ENCODE measurements around the gene SCYL1.

DNA sequence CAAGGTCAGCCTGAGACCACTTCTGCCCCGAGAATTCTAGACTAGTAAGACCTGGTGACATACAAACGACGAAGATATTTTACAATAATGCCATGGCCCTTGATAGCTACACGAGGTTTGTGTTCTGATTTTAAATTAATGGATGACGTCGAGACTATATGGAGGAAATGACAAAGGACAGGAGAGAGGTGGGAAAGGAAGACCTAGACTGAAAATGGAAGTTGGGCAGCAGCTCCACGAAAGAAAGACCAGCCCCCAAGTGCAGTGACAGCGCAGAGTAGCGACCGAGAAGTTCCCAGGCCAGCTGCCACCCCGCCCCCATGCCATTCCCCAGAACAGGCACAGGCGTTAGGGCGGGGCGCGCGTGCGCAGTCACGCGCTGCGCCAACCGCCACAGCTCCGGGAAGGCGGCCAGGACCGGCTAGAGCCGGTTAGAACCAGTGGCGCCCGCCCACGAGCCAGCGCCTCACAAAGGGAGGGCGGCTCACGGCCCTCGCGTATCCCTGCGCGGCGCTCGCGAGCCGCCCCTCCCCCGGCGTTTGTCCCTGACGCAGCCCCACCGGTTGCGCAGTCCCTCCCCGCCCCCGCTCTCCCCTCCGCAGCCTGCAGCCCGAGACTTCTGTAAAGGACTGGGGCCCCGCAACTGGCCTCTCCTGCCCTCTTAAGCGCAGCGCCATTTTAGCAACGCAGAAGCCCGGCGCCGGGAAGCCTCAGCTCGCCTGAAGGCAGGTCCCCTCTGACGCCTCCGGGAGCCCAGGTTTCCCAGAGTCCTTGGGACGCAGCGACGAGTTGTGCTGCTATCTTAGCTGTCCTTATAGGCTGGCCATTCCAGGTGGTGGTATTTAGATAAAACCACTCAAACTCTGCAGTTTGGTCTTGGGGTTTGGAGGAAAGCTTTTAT, 27.5 kb upstream of the SCYL1 start:
- TF ChIP-seq POLR2A (IDR thresholded peaks at IDR 0.05; ENCODE audit: low read depth, low read length) (no peak; the same call in none of the 2 replicates), POLR2AphosphoS5 (IDR thresholded peaks at IDR 0.05; ENCODE audit: low read depth, low read length) (peak; percentile 88), TAF1 (IDR thresholded peaks at IDR 0.05; ENCODE audit: low read depth, low read length) (peak; percentile 94), SPI1 (IDR thresholded peaks at IDR 0.05; ENCODE audit: low read depth, low read length) (no peak), POU2F2 (IDR thresholded peaks at IDR 0.05; ENCODE audit: low read depth, low read length) (peak; percentile 75), PAX5 (IDR thresholded peaks at IDR 0.05; ENCODE audit: insufficient read depth, low read length, severe bottlenecking) (peak; percentile 62)
